CD4-positive, alpha-beta T cell (primary cell): ENCODE measurements around the gene SYPL1. TPM values are rescaled to one million over a fixed set of nuclear protein-coding genes. Genes with fewer than 3 reads are reported as not detected.

Experiments used
- ATAC-seq: fragments of 200-7000 bp; cut with Tn5 transposase; one replicate; pipeline ENCODE4 v1.10.0; 2022; ENCODE audit warnings: mild to moderate bottlenecking; ENCODE audit not compliant: poor library complexity
- CTCF ChIA-PET: fragments of 350-600 bp; sonication (Branson Sonifier 250); formaldehyde crosslinking; loops from one replicate; lab custom pipeline; 2021; ENCODE audit warnings: antibody characterized with exemption, inconsistent platforms; lab: Charles Lee
- POLR2A ChIA-PET: fragments of 350-600 bp; sonication (Branson Sonifier 250); formaldehyde crosslinking; loops from one replicate; lab custom pipeline; 2021; ENCODE audit warnings: antibody characterized with exemption, inconsistent platforms; lab: Charles Lee
- DNase-seq, 14 experiments: peaks; one replicate each; pipeline ENCODE4 v3.0.0-alpha.2; 2013 to 2020; ENCODE audit warnings: mixed read lengths in 2 of 14
- H3K27ac ChIP-seq, 2 donors: one replicate each; pipeline versions ENCODE4 v1.5.1 to v1.7.0; 2013; ENCODE audit warnings: low read length in 2 of 2, low read depth in 1 of 2, mild to moderate bottlenecking in 1 of 2
- H3K27me3 ChIP-seq, 2 experiments: 1 replicate in 1 of 2; 2 replicates in 1 of 2; pipeline versions ENCODE4 v1.6.1 to v1.7.0; 2013; ENCODE audit warnings: low read length in 2 of 2, control low read depth in 1 of 2, mild to moderate bottlenecking in 1 of 2, moderate library complexity in 1 of 2; ENCODE audit not compliant: insufficient read depth in 2 of 2, control insufficient read depth in 1 of 2
- H3K36me3 ChIP-seq: one replicate; pipeline ENCODE4 v1.6.1; 2013; ENCODE audit warnings: low read length, control low read depth; ENCODE audit not compliant: insufficient read depth
- H3K4me1 ChIP-seq: one replicate; pipeline ENCODE4 v1.6.1; 2013; ENCODE audit warnings: low read length, control low read depth; ENCODE audit not compliant: insufficient read depth
- H3K4me3 ChIP-seq: one replicate; pipeline ENCODE4 v1.5.1; 2013; ENCODE audit warnings: mild to moderate bottlenecking, low read length, moderate library complexity
- H3K9me3 ChIP-seq, 2 experiments: 1 replicate in 1 of 2; 2 replicates in 1 of 2; pipeline versions ENCODE4 v1.6.1 to v1.7.0; 2013; ENCODE audit warnings: low read length in 2 of 2, mild to moderate bottlenecking in 2 of 2, control low read depth in 1 of 2, moderate library complexity in 1 of 2; ENCODE audit not compliant: control insufficient read depth in 1 of 2, insufficient read depth in 1 of 2
- H3K27ac Mint-ChIP-seq: one replicate; pipeline ENCODE4 v1.8.0; 2020; ENCODE audit warnings: mixed read lengths
- H3K27me3 Mint-ChIP-seq: one replicate; pipeline ENCODE4 v1.8.0; 2021; ENCODE audit warnings: mixed read lengths
- H3K36me3 Mint-ChIP-seq: one replicate; pipeline ENCODE4 v1.8.0; 2021; ENCODE audit warnings: low read depth, mixed read lengths
- H3K4me1 Mint-ChIP-seq: one replicate; pipeline ENCODE4 v1.8.0; 2021; ENCODE audit warnings: low read depth, mixed read lengths
- H3K4me3 Mint-ChIP-seq: one replicate; pipeline ENCODE4 v1.8.0; 2020; ENCODE audit warnings: mild to moderate bottlenecking, mixed read lengths
- H3K9me3 Mint-ChIP-seq: one replicate; pipeline ENCODE4 v1.8.0; 2020; ENCODE audit warnings: mixed read lengths
- intact Hi-C, 2 experiments: fragments of 100-400 bp; cut with DNase I in 1 of 2; cut with micrococcal nuclease in 1 of 2; formaldehyde crosslinking; loops; one replicate each; pipeline versions ENCODE4 v1.15.1 to v1.9.0; 2023 to 2025; cut with DNase I, micrococcal nuclease
- total RNA-seq, 174 experiments: library from RNA in 2 of 174; stranded (reverse) in 2 of 174; gene quantifications; one replicate each; pipeline ENCODE4 v1.2.3 and lab custom pipeline; 2021 to 2026
- TF ChIP-seq, protein P1 (sequence below): fragments of 200-600 bp; IDR thresholded peaks from one replicate; pipeline ENCODE4 v1.8.0; 2022; ENCODE audit warnings: antibody characterized with exemption, mild to moderate bottlenecking

The SYPL1 gene
- total RNA-seq, 2 experiments from 2014 or later: 51.2 to 53.1 TPM

DNA sequence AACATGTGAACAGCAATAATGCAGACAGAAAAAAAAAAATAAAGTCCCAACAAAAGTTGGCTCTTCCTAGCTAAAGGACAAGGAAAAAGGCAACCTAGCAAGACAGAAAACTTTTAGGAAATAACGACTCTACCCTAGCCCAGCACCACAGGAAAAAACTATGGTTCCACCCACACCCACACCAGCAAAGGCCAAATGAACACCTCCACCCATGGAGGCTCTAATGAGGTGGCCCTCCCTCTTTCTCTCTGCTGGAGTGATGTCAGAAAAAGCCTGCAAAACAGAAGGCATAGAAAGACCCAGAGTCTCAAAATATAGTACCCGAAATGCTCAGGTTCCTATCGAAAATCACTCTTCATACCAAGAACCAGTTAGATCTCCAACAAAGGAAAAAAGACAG lies 28.4 kb downstream of the SYPL1 start:
- POLR2A ChIA-PET: interaction anchor here (2.1 kb wide), 1 partner anchor 12 kb away, joined by 9 read pairs; no protein-coding TSS in a partner anchor
- no peak overlapping the region for H3K27ac Mint-ChIP-seq

DNA sequence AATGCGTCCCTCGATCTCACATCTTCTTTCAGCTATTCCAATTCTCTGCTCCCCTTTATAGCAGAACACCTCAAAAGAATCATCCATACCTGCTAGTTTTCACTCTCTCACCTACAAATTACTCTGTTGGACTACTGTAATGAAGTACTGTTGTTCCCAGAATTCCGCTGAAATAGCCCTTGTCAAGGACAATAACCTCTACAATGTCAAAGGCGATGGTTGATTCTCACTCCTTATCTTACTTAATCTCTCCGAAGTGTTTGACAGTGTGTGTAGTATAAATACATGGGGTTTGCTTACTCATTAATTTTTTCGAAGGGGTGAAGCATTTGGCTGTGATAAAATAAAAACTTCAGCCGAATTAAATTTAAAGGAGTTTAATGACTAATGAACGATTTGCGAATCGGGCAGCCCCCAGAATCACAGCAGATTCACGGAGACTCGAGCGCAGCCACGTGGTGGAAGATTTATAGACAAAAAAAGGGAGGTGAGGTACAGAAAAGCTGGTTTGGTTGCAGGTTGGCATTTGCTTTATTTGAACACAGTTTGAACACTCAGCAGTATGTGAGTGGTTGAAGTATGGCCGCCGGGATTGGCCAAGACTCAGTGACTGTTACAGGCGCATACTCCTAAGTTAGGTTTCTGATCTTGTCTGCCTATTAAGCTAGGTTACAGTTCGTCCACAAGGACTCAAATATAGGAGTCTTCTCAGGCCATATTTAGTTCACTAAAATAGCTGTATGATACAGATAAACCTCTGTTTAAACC lies 29.8 kb downstream of the SYPL1 start:
- ATAC-seq (no peak), DNase-seq (no peak)
- no peaks in the 10 kb centered on the region for H3K9me3 ChIP-seq
- Mint-ChIP-seq H3K4me3 (no peak overlapping the region), H3K4me1 (peaks cover 22% of the 10 kb centered on the region), H3K27ac (no peak overlapping the region), H3K9me3 (no peaks in the 10 kb centered on the region), H3K36me3 (no peaks in the 10 kb centered on the region), H3K27me3 (no peaks in the 10 kb centered on the region)
- H3K4me1 ChIP-seq: no peaks in the 10 kb centered on the region
- CTCF ChIA-PET: interaction anchor here (1.5 kb wide), 1 partner anchor 10 kb away, joined by 4 read pairs; no protein-coding TSS in a partner anchor
- no peaks in the 10 kb centered on the region for H3K36me3 ChIP-seq
- intact Hi-C loops: no loop called here
- POLR2A ChIA-PET: interaction anchor here (2.6 kb wide), 1 partner anchor 30 kb away, joined by 12 read pairs; the partner anchor contains the start of gene SYPL1
- no peak overlapping the region for H3K27ac ChIP-seq
- no peak overlapping the region for H3K4me3 ChIP-seq
- H3K27me3 ChIP-seq: no peaks in the 10 kb centered on the region
- TF ChIP-seq, protein P1, sequence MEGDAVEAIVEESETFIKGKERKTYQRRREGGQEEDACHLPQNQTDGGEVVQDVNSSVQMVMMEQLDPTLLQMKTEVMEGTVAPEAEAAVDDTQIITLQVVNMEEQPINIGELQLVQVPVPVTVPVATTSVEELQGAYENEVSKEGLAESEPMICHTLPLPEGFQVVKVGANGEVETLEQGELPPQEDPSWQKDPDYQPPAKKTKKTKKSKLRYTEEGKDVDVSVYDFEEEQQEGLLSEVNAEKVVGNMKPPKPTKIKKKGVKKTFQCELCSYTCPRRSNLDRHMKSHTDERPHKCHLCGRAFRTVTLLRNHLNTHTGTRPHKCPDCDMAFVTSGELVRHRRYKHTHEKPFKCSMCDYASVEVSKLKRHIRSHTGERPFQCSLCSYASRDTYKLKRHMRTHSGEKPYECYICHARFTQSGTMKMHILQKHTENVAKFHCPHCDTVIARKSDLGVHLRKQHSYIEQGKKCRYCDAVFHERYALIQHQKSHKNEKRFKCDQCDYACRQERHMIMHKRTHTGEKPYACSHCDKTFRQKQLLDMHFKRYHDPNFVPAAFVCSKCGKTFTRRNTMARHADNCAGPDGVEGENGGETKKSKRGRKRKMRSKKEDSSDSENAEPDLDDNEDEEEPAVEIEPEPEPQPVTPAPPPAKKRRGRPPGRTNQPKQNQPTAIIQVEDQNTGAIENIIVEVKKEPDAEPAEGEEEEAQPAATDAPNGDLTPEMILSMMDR: no peak

More for the DNA sequence above, 28.4 kb downstream of the SYPL1 start:
- ATAC-seq: no peak
- peaks cover 7% of the 10 kb centered on the region for H3K36me3 Mint-ChIP-seq
- no peak for DNase-seq
- Histone ChIP-seq H3K4me3 (no peak overlapping the region), H3K4me1 (no peaks in the 10 kb centered on the region), H3K36me3 (no peaks in the 10 kb centered on the region), H3K9me3 (no peaks in the 10 kb centered on the region), H3K27ac (no peak overlapping the region), H3K27me3 (no peaks in the 10 kb centered on the region)
- peaks cover 16% of the 10 kb centered on the region for H3K4me1 Mint-ChIP-seq
- H3K9me3 Mint-ChIP-seq: no peaks in the 10 kb centered on the region
- TF ChIP-seq, protein P1: no peak
- intact Hi-C loops: no loop called here
- H3K27me3 Mint-ChIP-seq: no peaks in the 10 kb centered on the region
- no peak overlapping the region for H3K4me3 Mint-ChIP-seq
- CTCF ChIA-PET: interaction anchor here (1.0 to 1.5 kb wide), 2 partner anchors 12 to 70 kb away, joined by 3 to 4 read pairs; no protein-coding TSS in a partner anchor

- DNase-seq (no peak), ATAC-seq (no peak)
- Mint-ChIP-seq H3K9me3 (no peaks in the 10 kb centered on the region), H3K27ac (no peak overlapping the region), H3K4me1 (peaks cover 36% of the 10 kb centered on the region), H3K27me3 (no peaks in the 10 kb centered on the region), H3K4me3 (no peak overlapping the region), H3K36me3 (no peaks in the 10 kb centered on the region)
- no peaks in the 10 kb centered on the region for H3K36me3 ChIP-seq
- no peaks in the 10 kb centered on the region for H3K4me1 ChIP-seq
- ChIA-PET POLR2A (interaction anchor here (1.0 to 2.6 kb wide), 3 partner anchors 9 to 31 kb away, joined by 3 to 12 read pairs (median 8); partner anchors contain the start of gene SYPL1), CTCF (interaction anchor here (1.3 to 2.3 kb wide), 2 partner anchors 9 to 73 kb away, joined by 4 to 5 read pairs; no protein-coding TSS in a partner anchor)
- intact Hi-C loops: no loop called here
- TF ChIP-seq, protein P1: no peak
- no peak overlapping the region for H3K27ac ChIP-seq
- no peak overlapping the region for H3K4me3 ChIP-seq
- H3K27me3 ChIP-seq: no peaks in the 10 kb centered on the region
- no peaks in the 10 kb centered on the region for H3K9me3 ChIP-seq
Measured at GRCh38 chr7:106080300-106080987, 31.7 kb downstream of the SYPL1 start.
